Stimulated activated CD4-positive, alpha-beta T cell treated with anti-CD3 and anti-CD28 coated beads, Interleukin-4, amount 100 ng/mL, for 1 hour (primary cell): ENCODE measurements around the gene TBCK.

Experiments used
- DNase-seq: peaks from one replicate; pipeline ENCODE4 v3.0.0-alpha.2; 2020

The TBCK gene

DNA sequence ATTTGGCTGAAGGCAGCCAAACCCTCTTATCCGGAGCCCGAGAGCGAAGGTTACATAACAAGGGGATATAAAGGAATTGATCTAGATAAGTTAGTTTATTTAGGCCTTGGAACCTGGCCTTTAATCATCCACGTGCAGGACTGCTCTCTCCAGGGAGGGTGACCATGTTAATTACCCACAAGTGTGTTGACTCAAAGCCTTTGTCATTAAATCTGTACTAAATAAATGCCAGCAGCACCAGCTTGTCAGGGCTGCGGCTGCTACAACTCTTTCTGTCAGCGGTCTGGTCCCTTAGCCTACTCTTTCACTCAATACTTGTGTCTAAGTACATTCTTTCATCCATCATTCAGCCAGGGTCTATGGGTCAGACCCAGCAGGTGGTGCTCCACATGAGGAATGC, 206.1 kb downstream of the TBCK start:
- no peak for DNase-seq

DNA sequence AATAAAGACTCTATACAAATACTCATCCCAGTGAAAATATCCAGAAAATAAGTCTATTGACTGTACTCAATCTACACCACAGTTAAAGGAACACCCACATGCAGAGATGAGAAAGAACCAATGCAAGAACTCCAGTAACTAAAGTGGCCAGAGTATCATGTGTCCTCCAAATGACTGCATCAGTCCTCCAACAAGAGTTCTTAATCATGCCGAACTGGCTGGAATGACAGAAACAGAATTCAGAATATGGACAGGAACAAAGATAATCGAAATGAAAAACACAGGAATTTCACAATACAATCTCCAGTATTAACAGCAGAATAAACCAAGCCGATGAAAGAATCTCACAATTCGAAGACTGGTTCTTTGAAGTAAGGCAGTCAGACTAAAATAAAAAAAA, 210.3 kb downstream of the TBCK start:
- no peak for DNase-seq

DNA sequence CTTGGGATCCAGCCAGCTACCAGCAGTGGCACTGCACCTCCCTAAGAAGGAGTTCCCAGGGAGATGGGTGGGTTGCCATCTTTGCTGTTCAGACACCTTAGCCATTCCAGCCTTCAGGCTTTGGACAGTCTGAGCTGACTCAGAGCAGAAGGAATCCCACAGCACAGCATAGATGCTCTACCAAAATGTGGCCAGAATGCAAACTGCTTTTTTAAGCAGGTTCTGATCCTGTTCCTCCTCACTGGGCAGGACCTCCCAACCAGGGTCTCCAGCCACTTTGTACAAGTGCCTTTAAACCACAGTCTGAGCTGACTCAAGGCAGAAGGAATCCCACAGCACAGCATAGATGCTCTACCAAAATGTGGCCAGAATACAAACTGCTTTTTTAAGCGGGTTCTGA, 211.7 kb downstream of the TBCK start:
- DNase-seq = no peak

DNA sequence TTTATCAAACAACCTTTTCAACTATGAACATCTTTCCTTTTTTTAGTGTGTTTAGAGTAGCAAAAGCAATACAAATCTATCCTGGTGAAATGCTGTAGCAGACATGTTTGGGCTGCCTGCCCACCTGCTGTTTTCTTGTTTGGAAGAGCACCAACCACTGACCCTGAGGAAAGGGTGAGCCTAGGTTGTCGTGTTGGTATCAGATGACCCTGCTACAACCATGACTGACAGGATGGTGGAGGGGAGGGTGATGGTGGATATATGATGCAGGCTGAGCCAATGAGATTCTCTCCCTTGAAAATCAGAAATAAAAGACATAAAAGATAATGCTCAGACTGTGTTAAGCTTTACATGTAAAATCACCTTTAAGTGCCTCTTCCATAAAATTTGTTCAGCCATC, 219.6 kb downstream of the TBCK start:
- no peak for DNase-seq

DNA sequence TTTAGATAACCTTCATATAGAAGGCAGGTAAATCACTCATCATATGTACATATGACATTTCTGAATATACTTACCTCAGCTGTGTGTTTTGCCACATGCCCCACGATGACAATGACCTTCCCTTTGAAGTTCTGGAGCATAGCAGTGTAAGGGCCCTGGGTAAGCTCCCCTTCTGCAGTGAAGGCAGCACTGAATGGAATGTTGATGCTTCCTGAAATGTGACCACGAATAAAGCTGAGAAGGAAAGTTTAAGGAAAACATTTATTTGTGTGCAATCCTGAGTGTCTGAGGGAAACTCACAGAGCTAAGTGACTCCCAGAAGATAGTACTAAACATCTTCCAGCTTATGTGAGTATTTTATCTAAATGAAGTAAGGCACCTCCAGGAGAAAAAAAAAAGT, 220.6 kb downstream of the TBCK start:
- DNase-seq = no peak

DNA sequence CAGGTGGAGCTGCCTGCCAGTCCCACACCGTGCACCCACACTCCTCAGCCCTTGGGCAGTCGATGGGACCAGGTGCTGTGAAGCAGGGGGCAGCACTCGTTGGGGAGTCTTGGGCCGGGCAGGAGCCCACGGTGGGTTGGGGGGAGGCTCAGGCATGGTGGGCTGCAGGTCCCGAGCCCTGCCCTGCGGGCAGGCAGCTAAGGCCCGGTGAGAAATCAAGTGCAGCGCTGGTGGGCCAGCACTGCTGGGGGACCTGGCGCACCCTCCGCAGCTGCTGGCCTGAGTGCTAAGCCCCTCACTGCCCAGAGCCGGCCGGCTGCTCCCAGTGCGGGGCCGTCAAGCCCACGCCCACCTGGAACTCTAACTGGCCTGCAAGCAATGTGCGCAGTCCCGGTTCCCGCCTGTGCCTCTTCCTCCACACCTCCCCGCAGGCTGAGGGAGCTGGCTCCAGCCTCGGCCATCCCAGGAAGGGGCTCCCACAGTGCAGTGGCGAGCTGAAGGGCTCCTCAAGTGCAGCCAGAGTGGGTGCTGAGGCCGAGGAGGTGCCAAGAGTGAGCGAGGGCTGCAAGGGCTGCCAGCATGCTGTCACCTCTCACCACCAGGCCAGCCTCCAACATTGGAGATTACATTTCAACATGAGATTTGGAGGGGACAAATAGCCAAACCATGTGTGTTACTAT, 223.5 kb downstream of the TBCK start:
- no peak for DNase-seq

DNA sequence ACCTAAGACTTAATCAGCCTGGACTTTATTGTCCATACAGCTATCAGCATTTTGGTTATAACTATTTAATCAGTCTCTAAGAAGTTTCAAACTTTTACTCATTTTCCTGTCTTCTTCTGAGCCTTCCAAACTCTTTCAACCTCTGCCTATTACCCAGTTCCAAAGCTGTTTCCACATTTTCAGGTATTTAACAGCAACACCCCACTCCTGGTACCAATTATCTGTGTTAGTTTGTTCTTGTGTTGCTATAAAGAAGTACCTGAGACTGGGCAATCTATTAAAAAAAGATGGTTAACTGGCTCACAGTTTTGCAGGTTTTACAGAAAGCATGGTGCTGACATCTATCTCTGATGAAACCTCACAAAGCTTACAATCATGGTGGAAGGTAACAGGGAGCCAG, 225.2 kb downstream of the TBCK start:
- no peak for DNase-seq

DNA sequence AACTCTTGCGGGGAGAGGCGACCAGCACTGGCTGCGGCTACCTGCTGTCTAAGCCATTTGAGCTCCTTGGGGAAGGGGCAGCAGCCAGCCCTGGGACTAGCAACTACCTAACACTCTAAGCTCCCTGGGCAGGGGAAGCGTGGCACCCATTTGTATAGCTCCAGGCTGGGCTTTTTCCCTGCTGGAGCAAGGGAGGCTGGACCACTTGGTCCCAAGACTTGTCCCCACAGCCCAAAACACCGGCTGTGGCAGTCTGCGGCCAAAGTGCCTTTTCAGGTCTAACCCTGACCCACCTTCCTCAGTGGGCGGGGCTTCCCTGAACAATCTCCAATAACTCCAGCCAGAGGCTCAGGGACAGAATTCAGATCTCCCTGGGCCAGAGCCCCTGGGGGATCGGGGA, 232.9 kb downstream of the TBCK start:
- DNase-seq = no peak

DNA sequence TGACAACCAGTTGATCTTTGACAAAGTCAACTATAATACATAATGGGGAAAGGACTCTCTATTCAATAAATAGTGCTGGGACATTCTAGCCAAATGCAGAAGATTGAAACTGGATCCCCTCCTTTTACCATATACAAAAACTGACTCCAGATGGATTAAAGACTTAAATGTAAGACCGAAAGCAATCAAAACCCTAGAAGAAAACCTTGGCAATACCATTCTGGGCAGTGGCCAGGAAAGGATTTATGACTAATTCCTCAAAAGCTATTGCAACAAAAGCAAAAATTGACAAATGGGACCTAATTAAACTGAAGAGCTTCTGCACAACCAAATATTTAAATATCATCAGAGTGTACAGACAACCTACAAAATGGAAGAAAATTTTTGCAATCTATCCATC, 235.6 kb downstream of the TBCK start:
- DNase-seq = no peak

DNA sequence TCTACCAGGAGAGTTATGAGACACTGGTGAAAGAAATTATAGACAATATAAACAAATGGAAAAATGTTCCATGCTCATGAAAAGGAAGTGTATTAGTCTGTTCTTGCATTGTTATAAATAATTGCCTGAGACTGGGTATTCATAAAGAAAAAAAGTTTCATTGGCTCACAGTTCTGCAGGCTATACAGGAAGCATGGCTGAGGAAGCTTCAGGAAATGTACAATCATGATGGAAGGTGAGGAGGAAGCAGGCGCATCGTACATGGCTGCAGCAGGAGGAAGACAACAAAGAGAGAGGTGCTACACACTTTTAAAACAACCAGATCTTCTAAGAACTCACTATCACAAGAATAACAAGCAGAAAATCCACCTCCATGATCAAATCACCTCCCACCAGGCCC, 236.4 kb downstream of the TBCK start:
- no peak for DNase-seq

DNA sequence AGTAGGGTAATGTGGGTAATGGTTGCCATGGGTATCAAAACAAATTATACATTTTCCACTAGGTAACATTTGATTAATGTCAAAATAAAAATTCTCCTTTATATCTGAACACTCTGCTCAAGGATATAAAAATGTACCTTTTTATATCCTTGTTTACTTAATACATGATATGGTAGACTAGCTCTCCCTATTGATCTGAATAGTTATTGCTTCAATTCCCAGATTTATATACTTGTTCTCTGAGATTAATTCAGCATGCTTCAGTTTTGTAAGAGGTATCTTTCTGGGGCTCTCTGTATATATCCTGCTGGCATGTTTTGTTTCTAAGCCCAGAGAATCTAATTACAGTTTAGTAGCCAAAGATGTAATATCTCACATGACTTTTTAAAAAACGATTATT, 251.0 kb downstream of the TBCK start:
- no peak for DNase-seq

DNA sequence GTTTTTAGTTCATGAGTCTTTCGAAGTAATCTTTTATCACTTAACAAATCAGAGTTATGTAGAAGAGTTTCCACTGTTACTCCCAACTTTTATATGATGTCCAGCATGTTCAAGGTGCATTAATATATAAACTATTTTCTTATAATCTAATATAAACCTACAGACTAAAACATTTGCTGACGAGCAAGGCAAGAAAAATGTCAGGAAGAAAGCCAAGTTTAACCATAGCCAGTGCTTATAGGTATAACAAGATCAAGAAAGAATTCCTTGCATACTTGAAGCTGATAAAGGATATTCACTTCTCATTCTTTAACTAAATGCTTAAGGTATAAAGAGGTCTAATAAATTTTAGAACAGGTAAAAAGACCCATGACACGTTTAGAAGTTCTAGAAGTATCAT, 253.0 kb downstream of the TBCK start:
- DNase-seq = no peak

DNA sequence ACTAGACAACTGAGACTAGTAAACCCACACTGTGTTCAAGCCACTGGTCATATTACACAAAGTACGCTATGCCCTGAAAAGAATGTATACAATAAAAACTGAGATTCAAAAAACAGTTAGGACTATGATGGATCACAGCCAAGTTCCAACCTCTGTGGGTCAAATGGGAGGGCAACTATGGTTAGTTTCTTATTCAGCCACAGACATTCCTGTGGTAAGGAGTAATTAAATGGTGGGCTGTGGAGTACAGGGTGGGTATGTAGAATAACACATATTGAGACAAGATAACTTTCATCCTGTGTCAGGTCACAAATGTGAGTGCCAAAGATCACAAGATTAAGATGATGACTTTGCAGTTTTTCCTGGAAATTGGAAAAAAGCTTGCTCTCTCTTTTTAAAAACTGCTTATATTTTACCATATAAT, 253.5 kb downstream of the TBCK start:
- DNase-seq = no peak

DNA sequence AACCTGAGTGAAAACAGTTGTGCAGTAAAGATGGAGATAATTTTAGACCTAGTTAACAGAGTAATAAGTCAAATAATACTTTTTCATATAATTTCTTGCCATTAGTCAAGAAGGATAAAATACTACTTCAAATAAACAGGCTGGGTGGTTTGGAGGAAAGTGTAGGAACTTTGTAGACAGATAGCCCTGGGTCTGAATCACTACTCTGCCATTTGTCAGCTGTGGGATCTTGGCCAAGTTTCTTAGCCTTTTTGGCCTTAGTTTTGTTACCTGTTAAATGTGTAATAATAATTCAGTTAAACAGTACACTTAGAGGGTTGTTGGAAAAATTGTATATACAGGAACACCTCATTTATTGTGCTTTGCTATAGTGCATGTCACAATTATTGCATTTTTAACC, 257.1 kb downstream of the TBCK start:
- DNase-seq = no peak

DNA sequence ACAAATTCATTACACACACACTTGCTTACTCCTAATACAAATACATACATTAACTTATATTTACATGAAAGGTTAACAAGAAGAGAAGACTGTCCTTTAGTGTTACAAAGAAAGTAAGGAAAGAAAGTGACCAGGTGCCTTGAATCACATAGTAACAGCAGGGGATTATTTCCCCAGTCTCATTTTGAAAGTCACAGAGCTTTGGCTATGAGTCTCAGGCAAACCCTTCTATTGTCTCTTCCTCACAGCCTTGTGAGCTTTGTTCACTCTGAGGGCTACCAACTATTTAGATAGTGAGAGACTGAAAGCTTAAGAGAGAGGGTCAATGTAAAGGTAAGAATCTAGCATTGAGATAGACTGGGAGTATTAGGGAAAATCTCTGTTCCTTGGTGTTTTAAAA, 259.1 kb downstream of the TBCK start:
- DNase-seq = no peak

DNA sequence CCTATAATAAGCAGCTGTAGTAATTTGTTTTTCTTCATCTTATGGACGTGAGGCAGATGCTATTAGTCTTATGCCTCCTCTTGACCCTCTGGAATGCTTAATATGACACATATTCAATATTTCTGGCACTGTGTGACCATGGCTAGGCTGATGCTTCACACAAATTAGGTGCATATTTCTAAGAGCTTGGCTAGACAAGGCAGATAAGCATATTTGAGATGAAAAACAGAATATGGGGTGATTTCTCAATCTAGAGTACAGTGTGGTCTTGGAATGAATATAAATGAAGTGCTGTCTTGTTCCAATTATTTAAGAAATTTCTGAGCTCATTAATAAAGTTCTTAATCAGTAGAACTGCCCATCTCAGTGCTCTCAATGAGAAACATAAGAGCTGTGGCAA, 264.5 kb downstream of the TBCK start:
- DNase-seq = no peak

DNA sequence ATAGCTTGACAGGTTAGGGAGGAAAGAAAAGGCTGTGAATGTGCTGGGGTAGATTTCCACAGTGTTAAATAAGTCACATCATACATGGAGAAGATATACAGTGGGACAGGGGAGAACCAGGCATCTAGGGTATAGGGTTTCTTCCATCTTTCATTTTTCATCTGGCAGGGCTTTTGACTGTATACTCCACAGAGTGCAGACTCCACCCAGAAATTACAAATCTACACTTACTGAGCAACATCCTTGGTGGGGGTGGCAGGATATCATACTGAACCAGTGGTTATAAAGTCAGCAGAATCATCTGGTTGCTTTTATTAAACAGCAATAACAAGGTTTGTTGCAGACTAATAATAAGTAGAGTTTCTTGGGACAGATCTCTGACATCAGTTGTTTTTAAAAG, 266.5 kb downstream of the TBCK start:
- DNase-seq = no peak

DNA sequence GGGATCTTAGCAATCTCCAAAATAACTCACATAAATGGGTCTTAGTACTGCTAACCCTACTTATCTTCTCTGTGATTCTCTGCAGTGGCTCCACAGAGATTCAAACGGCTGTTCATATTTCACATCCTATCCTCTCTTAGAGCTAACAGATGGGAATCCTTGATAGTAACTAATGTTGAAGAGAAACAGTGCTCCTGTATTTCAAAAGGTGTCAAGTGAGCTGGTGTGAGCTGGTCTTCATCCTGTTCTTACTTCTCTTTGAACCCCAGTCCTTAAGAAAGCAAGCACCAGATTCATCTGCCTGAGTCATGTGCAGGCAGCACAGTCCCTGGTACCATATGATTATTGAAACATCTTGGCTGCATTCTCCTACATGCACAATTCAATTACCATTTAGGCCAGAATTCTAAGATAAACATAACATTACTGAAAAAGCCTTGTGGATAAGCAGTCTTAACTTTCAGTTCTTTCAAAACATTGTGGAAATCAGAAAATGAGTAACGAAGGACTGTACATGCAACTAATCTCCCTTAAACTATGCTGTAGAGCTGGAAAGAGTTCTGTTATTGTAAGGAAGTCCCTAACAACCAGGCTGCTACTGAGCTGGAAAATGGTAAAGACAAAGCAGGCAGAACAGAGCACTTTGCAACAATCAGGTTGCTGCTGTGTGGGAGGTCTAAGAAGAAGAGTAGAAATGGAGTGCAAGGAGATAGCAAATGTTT, 267.6 kb downstream of the TBCK start:
- DNase-seq = no peak

DNA sequence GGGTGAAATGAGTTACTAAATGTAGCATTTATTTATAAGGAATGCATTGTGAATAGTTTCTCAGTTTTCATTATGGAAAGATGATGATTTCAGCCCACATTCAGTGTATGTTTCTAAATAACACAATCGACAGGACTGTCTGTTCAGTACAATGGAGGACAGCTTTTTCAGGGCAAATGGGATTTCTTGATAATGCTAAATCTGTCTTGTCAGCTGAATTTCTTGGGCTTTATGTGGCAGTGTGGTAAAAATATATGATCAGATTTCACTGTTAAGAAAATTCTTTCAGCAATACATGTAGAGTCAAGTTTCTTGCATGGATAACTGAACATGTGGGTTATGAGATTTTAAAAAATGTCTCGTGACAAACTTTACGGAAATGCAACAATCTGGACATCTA, 269.9 kb downstream of the TBCK start:
- DNase-seq = no peak

DNA sequence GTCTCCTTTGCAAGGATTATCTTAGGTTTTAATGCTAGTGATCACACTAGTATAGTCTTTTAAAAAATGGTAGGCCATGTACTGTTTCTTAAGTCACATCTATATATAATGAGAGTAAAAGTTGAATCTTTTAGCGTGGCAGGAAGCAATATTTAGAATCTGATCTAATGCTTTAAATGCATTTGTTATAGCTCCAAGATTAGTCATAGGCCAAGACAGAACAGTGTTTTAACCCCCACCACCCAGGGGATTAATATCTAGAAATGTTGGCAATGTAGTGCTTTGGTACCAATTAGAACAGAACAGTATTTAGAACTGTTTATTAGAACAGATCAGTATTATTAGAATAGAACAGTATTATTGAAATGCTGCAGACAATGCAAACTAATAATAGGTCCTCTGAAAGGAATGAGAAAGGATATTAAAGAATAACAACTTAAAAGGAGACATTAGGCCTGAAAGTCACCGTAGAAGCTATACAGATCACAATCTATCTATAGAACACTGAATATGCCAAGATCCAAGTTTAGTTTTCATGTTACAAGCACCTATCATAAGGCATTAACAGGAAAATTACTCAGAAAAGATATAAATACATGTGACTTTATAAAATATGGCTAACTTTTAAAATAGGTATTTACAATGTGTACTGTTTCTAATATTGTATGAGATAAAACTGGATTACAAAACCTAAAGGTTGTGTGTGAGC, 274.6 kb downstream of the TBCK start:
- DNase-seq = no peak

DNA sequence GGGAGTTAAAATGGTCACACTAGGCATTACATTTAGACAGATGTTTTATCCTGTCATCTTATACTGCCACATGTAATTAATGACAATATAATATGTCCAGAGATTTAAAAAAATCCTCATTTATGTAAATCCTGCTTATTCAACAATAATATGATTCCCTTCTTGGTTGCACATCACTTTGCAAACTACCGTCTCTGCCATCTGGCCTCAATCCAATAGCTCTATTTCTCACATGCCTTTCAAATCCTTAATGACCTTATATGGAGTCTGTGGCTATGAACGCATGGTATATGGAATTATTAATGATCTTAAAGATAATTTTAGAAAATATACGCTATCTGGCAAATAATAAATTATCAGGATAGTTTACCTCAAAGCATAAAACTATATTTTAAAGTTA, 276.2 kb downstream of the TBCK start:
- DNase-seq = no peak

DNA sequence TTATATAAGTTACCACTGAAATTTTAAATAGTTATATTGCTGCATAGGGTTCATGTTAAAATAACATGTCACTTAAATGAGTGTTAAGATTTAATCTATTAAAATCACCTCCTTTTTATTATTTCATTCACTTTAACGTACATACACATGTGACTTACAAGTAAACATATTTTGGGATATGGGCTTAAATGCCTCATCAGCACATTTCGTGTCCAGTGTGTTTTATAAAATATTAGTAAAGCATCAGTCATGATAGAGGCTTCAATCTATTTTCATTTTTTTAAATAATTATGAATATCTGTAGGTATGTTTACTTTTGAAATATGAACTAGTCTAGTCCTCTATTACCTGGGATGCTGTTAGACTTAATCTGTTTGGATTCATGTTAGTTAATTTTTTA, 277.1 kb downstream of the TBCK start:
- DNase-seq = no peak

DNA sequence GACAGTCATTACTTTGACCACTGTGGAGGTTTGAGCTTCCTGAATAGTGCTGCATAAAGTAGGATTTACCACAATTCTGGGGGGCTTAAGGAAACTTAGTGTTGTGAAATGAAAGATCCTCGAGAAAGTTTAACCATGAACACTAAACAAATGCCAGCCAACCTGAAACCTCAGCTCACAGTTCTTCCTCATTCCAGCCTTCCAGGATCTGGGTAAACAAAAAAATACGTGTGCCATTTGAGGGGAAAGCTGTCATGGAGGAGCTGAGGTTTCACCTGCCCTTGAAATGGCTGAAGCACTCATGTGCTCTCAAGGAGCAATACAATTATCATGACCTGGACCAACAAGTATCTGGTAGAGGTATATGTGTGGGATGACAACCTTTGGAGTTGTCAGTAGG, 278.0 kb downstream of the TBCK start:
- DNase-seq = no peak

DNA sequence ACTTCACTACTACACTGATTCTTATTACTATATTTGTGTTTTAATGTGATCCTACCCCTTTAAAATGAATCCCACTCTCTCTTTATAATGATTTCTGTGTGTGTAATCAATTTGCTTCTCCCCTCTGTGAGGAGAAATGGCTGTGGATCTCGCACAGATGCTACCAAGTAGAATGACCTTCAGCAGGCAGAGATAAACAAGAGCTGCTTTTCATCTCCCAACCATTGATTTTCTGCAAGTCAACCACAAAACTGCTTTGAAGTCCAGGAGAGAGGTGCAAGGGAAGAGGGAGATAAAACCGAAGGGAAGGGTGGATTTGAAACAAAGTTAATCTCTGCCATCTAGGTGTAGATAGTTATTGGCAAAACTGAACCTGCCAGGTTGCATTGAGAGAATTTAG, 279.2 kb downstream of the TBCK start:
- no peak for DNase-seq
